GM13977 (cell line): Measurements from ENCODE around the gene SPATS2.

ENCODE experiments used
- DNase-seq: peaks from one replicate; pipeline ENCODE4 v3.0.0; 2012; ENCODE audit warnings: low spot score
- in situ Hi-C: fragments of 300-500 bp; cut with MboI; formaldehyde crosslinking; loops from one replicate; pipeline ENCODE4 v1.12.0; 2022; ENCODE audit warnings: low sequenced_read_pairs, low pct_unique_long_range_greater_than_20kb, mixed read lengths, inconsistent platforms; ENCODE audit not compliant: unreplicated experiment
- TF ChIP-seq, protein P1 (sequence below): IDR thresholded peaks from 2 replicates; pipeline ENCODE4 v1.5.1; 2012; ENCODE audit warnings: mild to moderate bottlenecking, control low read depth; ENCODE audit not compliant: insufficient read depth; ENCODE audit errors: extremely low read depth, missing control alignments

SPATS2 gene

DNA sequence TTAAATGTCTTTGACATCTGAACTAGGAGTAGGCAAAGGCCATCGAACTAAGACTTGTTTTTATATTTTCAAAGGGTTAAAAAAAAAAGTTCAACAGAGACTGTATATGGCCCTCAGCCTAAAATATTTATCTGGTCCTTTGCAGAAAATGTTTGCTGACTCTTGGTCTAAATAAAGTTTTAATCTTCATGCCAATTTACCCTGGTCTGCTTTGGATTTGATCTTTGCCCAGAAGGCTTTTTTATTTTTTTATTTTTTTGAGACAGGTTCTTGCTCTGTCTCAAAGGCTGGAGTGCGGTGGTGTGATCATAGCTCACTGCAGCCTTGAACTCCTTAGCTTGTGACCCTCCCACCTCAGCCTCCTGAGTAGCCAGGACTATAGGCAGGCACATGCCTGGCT is 47.1 kb downstream of the SPATS2 start:
- TF ChIP-seq, protein P1, sequence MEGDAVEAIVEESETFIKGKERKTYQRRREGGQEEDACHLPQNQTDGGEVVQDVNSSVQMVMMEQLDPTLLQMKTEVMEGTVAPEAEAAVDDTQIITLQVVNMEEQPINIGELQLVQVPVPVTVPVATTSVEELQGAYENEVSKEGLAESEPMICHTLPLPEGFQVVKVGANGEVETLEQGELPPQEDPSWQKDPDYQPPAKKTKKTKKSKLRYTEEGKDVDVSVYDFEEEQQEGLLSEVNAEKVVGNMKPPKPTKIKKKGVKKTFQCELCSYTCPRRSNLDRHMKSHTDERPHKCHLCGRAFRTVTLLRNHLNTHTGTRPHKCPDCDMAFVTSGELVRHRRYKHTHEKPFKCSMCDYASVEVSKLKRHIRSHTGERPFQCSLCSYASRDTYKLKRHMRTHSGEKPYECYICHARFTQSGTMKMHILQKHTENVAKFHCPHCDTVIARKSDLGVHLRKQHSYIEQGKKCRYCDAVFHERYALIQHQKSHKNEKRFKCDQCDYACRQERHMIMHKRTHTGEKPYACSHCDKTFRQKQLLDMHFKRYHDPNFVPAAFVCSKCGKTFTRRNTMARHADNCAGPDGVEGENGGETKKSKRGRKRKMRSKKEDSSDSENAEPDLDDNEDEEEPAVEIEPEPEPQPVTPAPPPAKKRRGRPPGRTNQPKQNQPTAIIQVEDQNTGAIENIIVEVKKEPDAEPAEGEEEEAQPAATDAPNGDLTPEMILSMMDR, result no peak
- in situ Hi-C loops, result no loop called here
- no peak for DNase-seq

DNA sequence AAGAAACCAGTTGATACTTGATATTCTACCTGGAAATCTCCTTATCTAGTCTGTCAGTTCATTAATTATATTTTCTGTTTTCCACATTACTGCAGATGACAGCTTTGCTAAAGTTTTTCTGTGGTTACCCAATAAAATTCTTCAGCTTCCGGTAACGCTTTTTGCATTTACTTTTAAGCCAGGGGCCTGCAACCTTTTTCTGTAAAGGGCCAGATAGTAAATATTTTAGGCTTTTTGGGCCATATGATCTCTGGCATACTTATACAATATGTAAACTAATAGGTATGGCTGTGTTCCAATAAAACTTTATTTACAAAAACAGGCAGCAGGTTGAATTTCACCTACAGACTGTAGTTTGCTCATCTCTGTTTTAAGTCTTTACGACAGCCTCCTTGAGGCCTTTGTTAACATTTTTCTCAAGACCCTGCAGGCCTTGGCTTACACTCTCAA is 48.3 kb downstream of the SPATS2 start:
- DNase-seq, result no peak
- TF ChIP-seq, protein P1, result no peak
- in situ Hi-C loops, result no loop called here

DNA sequence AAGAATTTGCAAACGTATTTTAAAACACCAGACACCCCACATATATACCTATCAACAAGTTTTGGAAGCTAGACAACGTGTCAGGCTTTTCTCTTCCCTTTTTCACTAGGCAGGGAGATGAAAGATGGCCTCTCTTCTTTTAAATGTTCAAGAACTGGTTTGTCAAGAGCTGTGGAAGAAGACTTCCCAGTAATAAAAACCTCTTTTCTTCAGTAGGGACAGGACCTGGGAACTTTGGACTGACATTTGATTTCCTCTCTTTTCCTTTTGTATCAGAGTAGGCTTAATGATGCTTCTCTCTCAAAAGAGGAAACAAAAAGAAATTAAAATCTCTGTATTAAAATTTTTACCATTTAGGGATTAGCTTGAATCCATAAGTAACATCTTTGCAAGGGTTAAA is 49.6 kb downstream of the SPATS2 start:
- in situ Hi-C loops, result no loop called here
- TF ChIP-seq, protein P1, result no peak
- DNase-seq, result no peak

DNA sequence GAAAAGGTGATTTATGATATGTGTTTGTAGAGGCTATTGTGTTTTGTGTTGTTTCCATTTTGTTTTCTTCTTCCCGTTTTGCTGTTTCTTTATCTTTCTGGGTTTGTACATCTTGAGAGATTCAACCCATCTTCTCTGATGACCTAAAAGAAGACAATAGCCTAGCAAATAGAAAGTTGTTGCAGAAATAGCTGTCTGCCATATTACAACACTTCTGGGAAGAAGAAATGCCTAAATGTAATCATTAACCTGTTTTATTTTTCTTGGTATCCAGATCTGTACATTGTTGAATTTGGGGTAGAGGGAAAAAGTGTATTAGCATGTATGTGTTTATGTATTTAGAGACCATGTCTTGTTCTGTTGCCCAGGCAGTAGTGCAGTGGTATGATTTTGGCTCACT is 50.3 kb downstream of the SPATS2 start:
- DNase-seq, result no peak
- in situ Hi-C loops, result no loop called here
- TF ChIP-seq, protein P1, result no peak

DNA sequence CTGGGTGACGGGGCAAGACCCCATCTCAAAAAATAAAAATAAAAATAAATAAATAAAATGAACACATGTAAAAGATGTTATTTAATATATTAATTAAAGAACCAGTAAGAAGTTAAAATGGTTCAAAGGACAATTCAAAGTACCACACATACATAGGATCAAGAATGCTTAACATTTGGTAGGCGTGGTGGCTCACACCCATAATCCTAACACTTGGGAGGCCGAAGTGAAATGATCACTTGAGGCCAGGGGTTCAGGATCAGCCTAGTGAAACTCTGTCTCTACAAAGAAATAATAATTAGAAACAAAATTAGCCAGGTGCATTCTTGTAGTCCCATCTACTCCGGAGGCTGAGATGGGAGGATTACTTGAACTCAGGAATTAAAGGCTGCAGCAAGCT is 53.3 kb downstream of the SPATS2 start:
- no peak for DNase-seq
- in situ Hi-C loops, result no loop called here
- TF ChIP-seq, protein P1, result no peak

DNA sequence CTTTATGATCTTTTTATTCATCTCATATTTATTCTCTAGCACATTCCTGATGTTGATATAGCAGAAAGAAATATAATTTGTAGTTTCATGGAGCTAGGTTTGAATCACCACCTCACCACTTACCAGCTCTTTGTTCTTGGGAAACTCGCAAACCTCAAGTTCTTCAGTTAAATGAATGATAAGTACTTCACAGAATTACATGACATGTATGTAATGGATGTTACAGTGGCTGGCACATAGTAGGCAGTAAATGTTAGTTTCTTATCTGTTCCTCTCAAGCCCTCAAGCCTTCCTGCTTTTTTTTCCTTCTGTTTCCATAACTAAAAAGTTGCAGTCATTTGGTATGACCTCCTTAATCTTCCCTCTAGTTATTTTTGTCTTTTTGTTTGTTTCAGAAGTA is 54.9 kb downstream of the SPATS2 start:
- TF ChIP-seq, protein P1, result no peak
- in situ Hi-C loops, result no loop called here
- DNase-seq, result no peak

DNA sequence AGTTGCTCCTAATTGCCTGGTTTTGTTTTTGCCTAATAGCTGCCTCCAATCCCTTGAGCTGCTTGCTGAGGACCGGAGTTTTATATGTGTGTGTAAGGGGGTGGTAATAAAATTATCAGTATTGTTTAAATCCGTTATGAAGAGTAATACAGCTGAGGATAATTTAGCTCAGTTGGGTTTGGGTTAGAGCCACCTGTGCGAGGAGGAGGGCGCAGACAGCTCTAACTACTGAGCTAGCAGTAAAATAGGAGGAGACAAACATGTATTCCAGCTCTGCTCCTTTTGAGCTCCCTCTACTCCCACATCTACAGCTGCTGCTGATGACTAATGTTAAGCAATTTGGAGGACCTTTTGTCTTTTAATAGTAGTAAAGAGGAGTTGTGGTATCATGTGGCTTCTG is 61.5 kb downstream of the SPATS2 start:
- DNase-seq, result no peak
- in situ Hi-C loops, result no loop called here
- TF ChIP-seq, protein P1, result no peak
